Posterior vena cava (tissue), 2 donors: Measurements from ENCODE around the gene ASTL. TPM values are rescaled to one million over a fixed set of nuclear protein-coding genes. Genes with fewer than 3 reads are reported as not detected.

Experiments
- DNase-seq: peaks from one replicate; pipeline ENCODE4 v3.0.0-alpha.2; 2020; ENCODE audit warnings: low spot score
- intact Hi-C, 2 donors: fragments of 100-400 bp; cut with DNase I; formaldehyde crosslinking; loops; one replicate each; pipeline versions ENCODE4 v1.14.1 to v1.14.2; 2022 to 2023
- total RNA-seq, 2 donors: library from RNA; stranded (reverse); fragmentation: NEBNext Ultra II Directional; extraction: Animal tissue kit (Norgen Biotek cat#: 25700); gene quantifications; one replicate each; pipeline ENCODE4 v1.2.1, GENCODE V29; 2021
- donor health status: DM: yes; HTN: yes; CAD: no.
- donor health status: DM: yes; HTN: yes; CAD: no.

ASTL gene
- total RNA-seq, 2 donors from 2014 or later = not detected

- peak; percentile 62 for DNase-seq
- intact Hi-C loops = no loop called here
Observed at GRCh38 chr2:96108151-96108540, 30.2 kb downstream of the ASTL start.

- intact Hi-C loops = no loop called here
- DNase-seq = peak; percentile 40
Observed at GRCh38 chr2:96107708-96108065, 30.6 kb downstream of the ASTL start.

- intact Hi-C loops = no loop called here
- DNase-seq = peak; percentile 75
Observed at GRCh38 chr2:96106991-96107707, 31.2 kb downstream of the ASTL start.

GRCh38 chr2:96105994-96106715, 32.1 kb downstream of the ASTL start:
- DNase-seq = no peak

GRCh38 chr2:96105152-96105915, 33.0 kb downstream of the ASTL start:
- peak; percentile 34 for DNase-seq

More at GRCh38 chr2:96105994-96106715, 32.1 kb downstream of the ASTL start:
- intact Hi-C loops = no loop called here

GRCh38 chr2:96104487-96104861, 33.8 kb downstream of the ASTL start:
- intact Hi-C loops = no loop called here
- DNase-seq = peak; percentile 48

More at GRCh38 chr2:96105152-96105915, 33.0 kb downstream of the ASTL start:
- intact Hi-C loops = no loop called here

GRCh38 chr2:96103761-96104486, 34.4 kb downstream of the ASTL start:
- intact Hi-C loops = no loop called here
- no peak for DNase-seq

GRCh38 chr2:96103187-96103601, 35.1 kb downstream of the ASTL start:
- no peak for DNase-seq
- intact Hi-C loops = no loop called here

GRCh38 chr2:96102596-96103186, 35.6 kb downstream of the ASTL start:
- intact Hi-C loops = no loop called here
- DNase-seq = peak; percentile 72

- intact Hi-C loops = no loop called here
- DNase-seq = peak; percentile 74
Observed at GRCh38 chr2:96100893-96101304, 37.4 kb downstream of the ASTL start.

- peak; percentile 65 for DNase-seq
- intact Hi-C loops = no loop called here
Observed at GRCh38 chr2:96099861-96100798, 38.2 kb downstream of the ASTL start.

GRCh38 chr2:96098900-96099590, 39.3 kb downstream of the ASTL start:
- DNase-seq = peak; percentile 81
- intact Hi-C loops = no loop called here

- no peak for DNase-seq
Observed at GRCh38 chr2:96097951-96098823, 40.1 kb downstream of the ASTL start.

GRCh38 chr2:96097441-96097840, 40.9 kb downstream of the ASTL start:
- intact Hi-C loops = no loop called here
- no peak for DNase-seq

More at GRCh38 chr2:96097951-96098823, 40.1 kb downstream of the ASTL start:
- intact Hi-C loops = no loop called here

GRCh38 chr2:96095116-96095636, 43.1 kb downstream of the ASTL start:
- peak; percentile 52 for DNase-seq
- intact Hi-C loops = no loop called here

GRCh38 chr2:96093528-96093927, 44.8 kb downstream of the ASTL start:
- DNase-seq = peak; percentile 5
- intact Hi-C loops = no loop called here
